ENCODE results near the gene BGLAP.

The BGLAP gene

GRCh38 chr1:156286061-156286460 is 44.1 kb downstream of the BGLAP start:
- no peak overlapping the region for H3K4me3 ChIP-seq (ENCODE audit: low read length)
- no peak for DNase-seq (ENCODE audit: low read depth)
- TF ChIP-seq CTCF (conservative IDR thresholded peaks at IDR 0.05; ENCODE audit: low read length), result no peak

- H3K4me3 ChIP-seq (ENCODE audit: low read length), result no peak overlapping the region
- TF ChIP-seq CTCF (conservative IDR thresholded peaks at IDR 0.05; ENCODE audit: low read length), result no peak
- no peak for DNase-seq (ENCODE audit: low read depth)
These were observed 47.9 kb downstream of the BGLAP start for GRCh38 chr1:156289857-156290256.

GRCh38 chr1:156291226-156292061 is 49.5 kb downstream of the BGLAP start:
- TF ChIP-seq CTCF (conservative IDR thresholded peaks at IDR 0.05; ENCODE audit: low read length), result no peak
- DNase-seq (ENCODE audit: low read depth), result peak; percentile 77
- H3K4me3 ChIP-seq (ENCODE audit: low read length), result peak overlapping the region; percentile 72
